ENCODE measurements around the gene UBE2K. TPM values are rescaled to one million over a fixed set of nuclear protein-coding genes. Genes with fewer than 3 reads are reported as not detected.

The UBE2K gene
- total and polyA plus RNA-seq, 10 of the 15 experiments (the other 5 are each of a cell fraction or from before 2014, with no cell fraction given) = 17.0 to 141 (median 75.5) TPM

- TF ChIP-seq CHD4 (IDR thresholded peaks at IDR 0.05) (no peak), PBX3 (IDR thresholded peaks at IDR 0.05; ENCODE audit: insufficient replicate concordance, low read depth, low read length) (no peak), NFYA (IDR thresholded peaks at IDR 0.05; ENCODE audit: borderline replicate concordance, low read depth, low read length) (no peak), ZNF24 (IDR thresholded peaks at IDR 0.05) (no peak), NR2C1 (IDR thresholded peaks at IDR 0.05) (no peak)
These were observed 52.3 kb downstream of the UBE2K start (continued) for GRCh38 chr4:39750216-39750615.

- H3K27ac ChIP-seq (ENCODE audit: control insufficient read depth, insufficient read depth) = peak overlapping the region; percentile 43; the same call in 1 of the 2 replicates
- ATAC-seq (no peak; the same call in 1 of the 3 replicates), DNase-seq (ENCODE audit: low read depth, low spot score) (no peak), FAIRE-seq (peak; percentile 44)
- no peaks in the 10 kb centered on the region; the same call in 2 of the 3 replicates for H3K9me3 ChIP-seq (replicated peaks; ENCODE audit: control insufficient read depth, insufficient read depth, low read length)
- no peak overlapping the region for H3K4me3 ChIP-seq
- H3K36me3 ChIP-seq (ENCODE audit: control insufficient read depth in 2 of 2, insufficient read depth in 2 of 2, low read length in 1 of 2) = peaks cover 8 to 18% of the 10 kb centered on the region in 2 experiments
- H4K20me1 ChIP-seq (ENCODE audit: control insufficient read depth, insufficient read depth) = no peaks in the 10 kb centered on the region
- ChIA-PET POLR2A (interaction anchor here (0.6 to 1.3 kb wide), 3 partner anchors 34 to 154 kb away, joined by 3 read pairs; no protein-coding TSS in a partner anchor), RAD21 (ENCODE audit: unreplicated experiment) (interaction anchor here (0.7 kb wide), 1 partner anchor 57 kb away, joined by 4 read pairs; the partner anchor contains the start of gene UBE2K), SMC1A (ENCODE audit: uncharacterized antibody, unreplicated experiment) (interaction anchor here (0.6 to 1.4 kb wide), 7 partner anchors 20 to 211 kb away, joined by 3 to 4 read pairs (median 3); no protein-coding TSS in a partner anchor), CTCF (interaction anchor here (0.6 to 2.0 kb wide), 3 partner anchors 34 to 285 kb away, joined by 3 to 5 read pairs (median 4); partner anchors contain the start of gene UBE2K)
- no peaks in the 10 kb centered on the region; the same call in 1 of the 2 replicates for H3K79me2 ChIP-seq (ENCODE audit: control insufficient read depth, insufficient read depth, low read length)
- H3K9ac ChIP-seq (ENCODE audit: control insufficient read depth, insufficient read depth, low read length) = no peak overlapping the region
- intact Hi-C loops (cut with micrococcal nuclease; ENCODE audit: unreplicated experiment) = no loop called here
- no peak overlapping the region for H2AFZ ChIP-seq (ENCODE audit: control insufficient read depth, low read depth, low read length)
- H3K4me2 ChIP-seq (ENCODE audit: control insufficient read depth, insufficient read depth) = peak overlapping the region; percentile 47
- 29% methylated on average over 6 of the region's 6 CpGs for WGBS (ENCODE audit: insufficient coverage, insufficient replicate concordance, low lambda C conversion rate, missing lambda C conversion rate)
- in situ Hi-C loops (cut with MboI) = no loop called here
- TF ChIP-seq STAT3 (IDR thresholded peaks at IDR 0.05; ENCODE audit: low read depth, low read length) (no peak), MEF2B (IDR thresholded peaks at IDR 0.05; ENCODE audit: partially characterized antibody, poor library complexity, severe bottlenecking) (peak; percentile 22), MEF2A (IDR thresholded peaks at IDR 0.05; ENCODE audit: insufficient read depth, low read depth, low read length) (peak; percentile 21; the same call in 1 of the 2 replicates)
- no TSS peak for BruUV-seq (replicated peaks)
- no peaks in the 10 kb centered on the region for H3K27me3 ChIP-seq (replicated peaks in 1 of 2; ENCODE audit: control insufficient read depth in 2 of 2, insufficient read depth in 2 of 2, low read length in 1 of 2)
- H3K4me1 ChIP-seq (ENCODE audit: control insufficient read depth, insufficient read depth, low read length) = peaks cover 13% of the 10 kb centered on the region
These were observed 56.4 kb downstream of the UBE2K start for GRCh38 chr4:39754309-39754708.
